ENCODE measurements around the gene SEZ6L. TPM values are rescaled to one million over a fixed set of nuclear protein-coding genes. Genes with fewer than 3 reads are reported as not detected.

SEZ6L gene
- total RNA-seq = under 1 TPM in 2 of 4 donors, not detected in 2; 0.10 to 0.13 TPM

- peak within 1 kb of the TSS; percentile 30 to 44 (median 37) for H3K4me3 ChIP-seq
- H3K4me1 ChIP-seq = peaks cover 0 to 9% of the 10 kb centered on the region in 2 donors
- peaks cover 38 to 57% (median 40%) of the 10 kb centered on the region in 3 donors for H3K27me3 ChIP-seq
- H3K36me3 ChIP-seq = no peaks in the 10 kb centered on the region
- TF ChIP-seq POLR2A (IDR thresholded peaks at IDR 0.05) = no peak
- no peak for TF ChIP-seq CTCF (IDR thresholded peaks at IDR 0.05 in 4 of 5, conservative IDR thresholded peaks at IDR 0.05 in 1 of 5)
- H3K9me3 ChIP-seq = no peaks in the 10 kb centered on the region
- in situ Hi-C loops (cut with MboI; ENCODE audit: low sequenced_read_pairs in 4 of 4) = loop anchor here in 2 of 4 donors (10.0 kb wide), 2 partner anchors 155 to 165 kb away; no protein-coding TSS in a partner anchor
- no peak for DNase-seq
- intact Hi-C loops (cut with DNase I; ENCODE audit: low total_unique reads) = no loop called here
- ATAC-seq = no peak
- H3K27ac ChIP-seq = no peak within 1 kb of the TSS
Observed at GRCh38 chr22:26169315-26170111, at the start of gene SEZ6L. Gene SEZ6L, plus strand, starts transcription at chr22:26169462. Its CDS starts 208 bp downstream, at chr22:26169670.

GRCh38 chr22:26122920-26123468 is 46.3 kb upstream of the SEZ6L start:
- ATAC-seq (no peak), DNase-seq (no peak)
- TF ChIP-seq CTCF (IDR thresholded peaks at IDR 0.05 in 4 of 5, conservative IDR thresholded peaks at IDR 0.05 in 1 of 5) = no peak
- no peak for TF ChIP-seq POLR2A (IDR thresholded peaks at IDR 0.05)
- H3K9me3 ChIP-seq = no peaks in the 10 kb centered on the region
- intact Hi-C loops (cut with DNase I; ENCODE audit: low total_unique reads) (no loop called here), in situ Hi-C loops (cut with MboI; ENCODE audit: low sequenced_read_pairs in 4 of 4) (no loop called here)
- no peaks in the 10 kb centered on the region for H3K36me3 ChIP-seq
- peaks cover 0 to 15% (median 0%) of the 10 kb centered on the region in 3 donors for H3K27me3 ChIP-seq
- no peaks in the 10 kb centered on the region for H3K4me1 ChIP-seq
- H3K27ac ChIP-seq = no peak overlapping the region
- no peak overlapping the region for H3K4me3 ChIP-seq

GRCh38 chr22:26124991-26125725 is 44.1 kb upstream of the SEZ6L start:
- in situ Hi-C loops (cut with MboI; ENCODE audit: low sequenced_read_pairs in 4 of 4) (no loop called here), intact Hi-C loops (cut with DNase I; ENCODE audit: low total_unique reads) (no loop called here)
- Histone ChIP-seq H3K4me1 (no peaks in the 10 kb centered on the region), H3K27ac (no peak overlapping the region), H3K36me3 (no peaks in the 10 kb centered on the region), H3K9me3 (no peaks in the 10 kb centered on the region), H3K4me3 (no peak overlapping the region), H3K27me3 (peaks cover 0 to 17% (median 0%) of the 10 kb centered on the region in 3 donors)
- ATAC-seq (no peak), DNase-seq (no peak)
- TF ChIP-seq CTCF (IDR thresholded peaks at IDR 0.05 in 4 of 5, conservative IDR thresholded peaks at IDR 0.05 in 1 of 5) = no peak
- TF ChIP-seq POLR2A (IDR thresholded peaks at IDR 0.05) = no peak

- ATAC-seq = no peak
Observed at GRCh38 chr22:26127126-26127525, 42.1 kb upstream of the SEZ6L start.

More at GRCh38 chr22:26127126-26127525, 42.1 kb upstream of the SEZ6L start:
- no peaks in the 10 kb centered on the region for H3K9me3 ChIP-seq
- TF ChIP-seq CTCF (IDR thresholded peaks at IDR 0.05 in 4 of 5, conservative IDR thresholded peaks at IDR 0.05 in 1 of 5) (no peak), POLR2A (IDR thresholded peaks at IDR 0.05) (no peak)
- in situ Hi-C loops (cut with MboI; ENCODE audit: low sequenced_read_pairs in 4 of 4) = no loop called here
- no peaks in the 10 kb centered on the region for H3K4me1 ChIP-seq
- no peak overlapping the region for H3K27ac ChIP-seq
- no peak overlapping the region for H3K4me3 ChIP-seq
- H3K36me3 ChIP-seq = no peaks in the 10 kb centered on the region
- H3K27me3 ChIP-seq = peaks cover 0 to 20% (median 8%) of the 10 kb centered on the region in 3 donors
- intact Hi-C loops (cut with DNase I; ENCODE audit: low total_unique reads) = no loop called here
- DNase-seq = no peak
